GM12891 (cell line): ENCODE measurements around the gene COP1.
"Not testable (repeated sequence)": the region's sequence is repeated elsewhere in the genome, so short reads cannot be mapped to it uniquely, and the experiment has no call there.

ENCODE experiments used
- POLR2A ChIP-seq: IDR thresholded peaks from 2 replicates; pipeline ENCODE4 v1.6.1; 2011; ENCODE audit warnings: low read depth, low read length, control low read depth
- TAF1 ChIP-seq: IDR thresholded peaks from 2 replicates; pipeline ENCODE4 v1.6.1; 2011; ENCODE audit warnings: low read depth, low read length, control low read depth

- not testable (repeated sequence) for TF ChIP-seq POLR2A, TAF1
These were observed 119.3 kb downstream of the COP1 start for GRCh38 chr1:176087746-176088145.
